HFF-Myc (cell line): ENCODE data around the gene FMNL2.

Experiments used
- DNase-seq: peaks from one replicate; pipeline ENCODE4 v3.0.0-alpha.2; 2011; ENCODE audit warnings: low read depth; ENCODE audit errors: extremely low read depth
- H3K4me3 ChIP-seq: replicated peaks from 2 replicates; pipeline ENCODE4 v1.5.1; 2011; ENCODE audit warnings: low read depth, mild to moderate bottlenecking, control low read depth, low read length
- TF ChIP-seq, protein P1 (sequence below): IDR thresholded peaks from 2 replicates; pipeline ENCODE4 v1.5.1; 2012; ENCODE audit warnings: mild to moderate bottlenecking, low read depth, low read length, control low read depth; ENCODE audit errors: missing control alignments

The FMNL2 gene

GRCh38 chr2:152396763-152397162, 61.8 kb downstream of the FMNL2 start:
- TF ChIP-seq, protein P1, sequence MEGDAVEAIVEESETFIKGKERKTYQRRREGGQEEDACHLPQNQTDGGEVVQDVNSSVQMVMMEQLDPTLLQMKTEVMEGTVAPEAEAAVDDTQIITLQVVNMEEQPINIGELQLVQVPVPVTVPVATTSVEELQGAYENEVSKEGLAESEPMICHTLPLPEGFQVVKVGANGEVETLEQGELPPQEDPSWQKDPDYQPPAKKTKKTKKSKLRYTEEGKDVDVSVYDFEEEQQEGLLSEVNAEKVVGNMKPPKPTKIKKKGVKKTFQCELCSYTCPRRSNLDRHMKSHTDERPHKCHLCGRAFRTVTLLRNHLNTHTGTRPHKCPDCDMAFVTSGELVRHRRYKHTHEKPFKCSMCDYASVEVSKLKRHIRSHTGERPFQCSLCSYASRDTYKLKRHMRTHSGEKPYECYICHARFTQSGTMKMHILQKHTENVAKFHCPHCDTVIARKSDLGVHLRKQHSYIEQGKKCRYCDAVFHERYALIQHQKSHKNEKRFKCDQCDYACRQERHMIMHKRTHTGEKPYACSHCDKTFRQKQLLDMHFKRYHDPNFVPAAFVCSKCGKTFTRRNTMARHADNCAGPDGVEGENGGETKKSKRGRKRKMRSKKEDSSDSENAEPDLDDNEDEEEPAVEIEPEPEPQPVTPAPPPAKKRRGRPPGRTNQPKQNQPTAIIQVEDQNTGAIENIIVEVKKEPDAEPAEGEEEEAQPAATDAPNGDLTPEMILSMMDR: no peak
- DNase-seq: no peak
- no peak overlapping the region for H3K4me3 ChIP-seq

DNA sequence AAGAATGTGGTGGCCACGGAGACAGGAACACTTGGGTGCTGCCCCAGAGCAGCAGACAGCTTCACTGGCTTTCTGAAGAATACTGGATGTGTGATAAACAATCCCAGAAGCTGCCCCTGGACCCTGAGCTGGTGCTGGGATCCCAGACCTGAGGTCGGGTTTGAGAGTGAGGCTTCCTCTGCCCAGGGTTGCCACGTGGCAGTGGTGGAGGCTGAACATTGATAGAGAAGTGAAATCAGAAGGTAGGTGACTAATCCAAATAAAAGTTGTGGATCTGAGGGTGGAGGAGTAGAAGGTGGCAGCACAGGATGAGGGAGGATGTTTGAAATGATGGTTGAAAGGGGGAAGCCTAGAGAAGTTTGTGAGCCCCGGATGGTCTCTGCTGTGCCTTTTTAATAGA, 64.0 kb downstream of the FMNL2 start:
- no peak for DNase-seq
- TF ChIP-seq, protein P1: no peak
- H3K4me3 ChIP-seq: no peak overlapping the region

- H3K4me3 ChIP-seq: no peak overlapping the region
- TF ChIP-seq, protein P1: no peak
- DNase-seq: no peak
Observed at GRCh38 chr2:152400607-152401214, 65.7 kb downstream of the FMNL2 start.

- H3K4me3 ChIP-seq: no peak overlapping the region
- DNase-seq: no peak
- TF ChIP-seq, protein P1: no peak
Observed at GRCh38 chr2:152402780-152403759, 68.1 kb downstream of the FMNL2 start.

DNA sequence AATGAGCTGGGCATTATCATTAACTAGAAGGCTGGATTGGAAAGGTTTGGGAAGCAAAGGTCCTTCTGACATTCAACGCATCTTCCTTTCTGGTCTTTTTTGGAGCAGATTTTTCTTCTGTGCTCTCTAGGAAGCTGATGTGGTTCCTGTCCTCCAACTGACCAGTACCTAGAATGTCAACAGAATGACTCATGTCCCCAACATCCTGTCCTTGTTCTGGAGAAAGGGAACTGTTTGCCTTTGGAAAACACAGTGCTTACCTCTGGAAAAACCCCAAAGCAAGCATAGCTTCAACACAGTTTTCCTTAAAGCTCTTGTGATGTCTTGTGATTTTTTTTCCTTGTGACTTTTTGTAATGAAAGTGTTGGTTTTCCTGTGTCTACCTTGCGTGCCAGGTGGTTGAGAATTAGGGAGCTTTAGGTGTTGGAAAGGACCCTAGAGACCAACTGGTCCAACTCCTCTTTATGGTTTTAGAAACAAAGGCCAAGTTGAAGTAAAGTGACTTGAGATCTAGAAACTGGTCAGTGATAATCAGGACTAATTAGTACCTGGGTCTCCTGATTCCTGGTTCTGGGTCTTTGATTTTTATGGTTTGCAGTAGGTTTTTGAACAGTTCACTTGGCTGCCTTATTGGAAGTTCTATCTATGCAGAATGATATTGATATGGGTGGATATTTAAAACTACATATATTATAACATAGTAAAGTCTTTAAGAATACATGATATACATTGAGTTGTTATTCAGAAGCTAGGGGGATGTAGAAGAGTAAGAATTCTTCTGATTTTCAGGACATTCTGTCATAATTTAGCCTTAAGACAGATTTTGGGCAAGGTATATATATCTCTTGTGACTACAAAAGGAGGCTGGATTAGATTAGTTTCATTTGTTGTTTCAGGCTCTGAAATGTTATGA, 70.5 kb downstream of the FMNL2 start:
- TF ChIP-seq, protein P1: no peak
- no peak for DNase-seq
- no peak overlapping the region for H3K4me3 ChIP-seq

- no peak for DNase-seq
- TF ChIP-seq, protein P1: no peak
- H3K4me3 ChIP-seq: no peak overlapping the region
Observed at GRCh38 chr2:152406119-152406835, 71.3 kb downstream of the FMNL2 start.
